Activated T-cell treated with anti-CD3 and anti-CD28 coated beads for 4 hours (primary cell): Measurements from ENCODE around the gene TMEM80.

Experiments used
- DNase-seq: peaks from one replicate; pipeline ENCODE4 v3.0.0-alpha.2; 2020

TMEM80 gene

DNA sequence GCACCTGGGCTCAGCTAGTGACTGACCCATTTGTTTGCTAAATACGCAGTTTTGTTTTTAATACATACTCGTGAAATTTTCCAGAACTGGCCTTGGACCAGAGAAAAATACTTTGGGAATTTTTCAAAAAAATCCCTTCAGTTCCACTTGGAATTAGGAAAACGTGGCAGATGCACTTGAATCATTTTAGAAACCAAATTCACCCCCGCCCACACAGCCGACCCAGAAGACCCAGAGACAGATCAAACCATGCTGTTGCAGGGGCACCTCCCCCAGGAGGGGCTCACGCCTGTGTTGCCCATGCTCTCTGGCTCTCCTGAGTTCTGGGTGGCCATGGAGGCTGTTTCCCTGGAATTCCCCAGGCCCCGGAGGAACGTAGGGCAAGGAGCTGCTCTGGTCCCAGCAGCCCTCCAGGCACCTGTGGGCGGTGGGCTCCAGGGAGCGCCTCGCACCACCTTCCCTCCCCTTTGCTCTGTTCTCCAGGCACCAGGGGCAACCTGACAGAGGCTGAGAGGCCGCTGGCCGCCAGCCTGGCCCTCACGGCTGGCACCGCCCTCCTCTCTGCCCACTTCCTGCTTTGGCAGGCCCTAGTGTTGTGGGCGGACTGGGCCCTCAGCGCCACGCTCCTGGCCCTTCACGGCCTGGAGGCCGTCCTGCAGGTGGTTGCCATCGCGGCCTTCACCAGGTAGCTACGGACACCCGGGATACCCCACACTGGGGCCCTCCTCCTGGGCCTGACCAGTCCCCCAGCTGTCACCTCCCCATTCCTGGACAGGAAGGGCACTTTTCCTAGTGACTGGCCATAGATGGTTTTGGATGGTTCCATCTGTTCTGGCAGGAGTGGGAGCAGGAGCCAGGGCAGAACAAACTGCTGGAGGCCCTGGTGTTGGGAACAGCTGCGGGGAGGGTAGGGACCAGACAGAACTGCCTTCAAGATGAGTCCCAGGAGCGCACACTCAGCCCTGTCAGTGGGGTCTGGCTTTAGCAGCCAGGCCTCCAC lies 7.1 kb downstream of the TMEM80 start:
- no peak for DNase-seq

- DNase-seq: no peak
Measured at GRCh38 chr11:703506-703905, 7.9 kb downstream of the TMEM80 start.

GRCh38 chr11:704228-704674 lies 8.6 kb downstream of the TMEM80 start:
- no peak for DNase-seq

DNA sequence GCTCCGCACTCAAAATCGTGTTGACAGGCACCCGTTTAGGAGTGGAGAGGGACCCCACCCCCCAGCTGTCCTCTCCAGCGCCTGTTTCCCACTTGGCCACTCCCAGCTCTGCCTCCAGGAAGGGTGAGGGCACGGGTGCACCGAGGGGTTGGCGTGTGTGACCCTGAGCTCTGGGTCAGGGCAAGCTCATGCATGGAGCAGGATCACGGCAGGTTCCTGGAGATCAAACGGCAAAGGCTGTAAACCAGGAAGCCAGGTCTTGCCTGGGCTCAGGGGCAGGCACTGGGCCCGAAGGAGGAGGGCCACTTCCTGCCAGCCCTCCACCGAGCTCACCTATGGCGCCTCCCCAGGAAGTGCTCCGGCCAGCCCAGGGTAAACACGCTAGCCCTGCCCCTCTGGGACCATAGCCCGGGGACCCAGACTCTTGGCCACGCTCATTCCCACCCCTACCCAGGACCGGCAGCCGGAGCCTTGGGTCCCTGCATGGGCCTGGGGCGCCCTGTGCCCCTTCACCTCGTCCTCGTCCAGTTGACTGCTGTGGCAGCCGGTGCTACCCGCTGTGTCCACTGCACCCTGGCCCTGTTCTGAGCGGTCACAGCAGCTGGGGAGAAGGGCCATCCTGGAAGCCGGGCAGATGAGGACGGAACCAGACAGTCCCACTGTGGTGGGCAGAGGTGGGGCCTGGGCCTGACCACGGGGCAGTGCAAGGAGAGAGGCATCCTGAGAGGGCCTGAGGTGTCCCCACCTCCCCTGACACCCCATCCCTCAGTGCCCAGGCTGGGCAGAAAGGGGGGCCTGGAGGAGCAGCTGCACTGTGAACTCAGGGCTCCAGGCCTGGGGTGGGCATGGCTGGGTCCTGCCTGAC lies 9.4 kb downstream of the TMEM80 start:
- DNase-seq: no peak

DNA sequence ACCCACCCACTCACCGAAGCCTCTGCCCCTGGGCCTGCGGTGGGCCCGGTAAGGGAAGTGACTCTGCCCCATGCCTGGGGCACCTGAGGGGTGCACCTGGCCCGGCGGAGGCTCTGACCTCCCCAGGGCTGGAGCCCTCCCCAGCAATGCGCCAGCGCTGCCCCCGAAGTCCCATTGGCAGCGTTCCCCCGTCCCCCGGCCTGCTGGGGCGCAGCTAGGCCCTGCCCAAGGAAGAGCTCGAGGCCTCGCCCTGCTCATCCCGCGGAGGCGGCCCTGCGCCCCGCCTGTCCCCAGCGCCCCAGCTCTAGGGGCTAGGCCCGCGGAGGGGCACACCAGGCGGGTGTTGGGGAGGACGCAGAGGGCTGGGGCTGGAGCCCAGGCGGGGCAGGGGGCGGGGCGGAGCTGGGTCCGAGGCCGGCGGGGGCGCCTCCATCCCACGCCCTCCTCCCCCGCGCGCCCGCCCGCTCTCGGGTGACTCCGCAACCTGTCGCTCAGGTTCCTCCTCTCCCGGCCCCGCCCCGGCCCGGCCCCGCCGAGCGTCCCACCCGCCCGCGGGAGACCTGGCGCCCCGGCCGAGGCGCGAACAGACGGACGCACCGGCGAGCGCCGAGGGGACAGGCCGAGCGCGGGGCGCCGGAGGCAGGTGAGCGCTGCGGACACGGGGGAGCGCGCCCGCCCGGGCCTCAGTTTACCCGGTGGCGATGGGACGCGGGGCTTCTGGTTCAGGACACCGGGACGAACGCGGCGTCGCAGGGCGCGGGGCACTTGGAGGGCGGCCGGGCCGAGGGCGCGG lies 10.2 kb downstream of the TMEM80 start, which contains the start of gene EPS8L2:
Gene EPS8L2, plus strand, starts transcription at position 586 of the 793 bp plus-strand sequence. CDS start 3,177 bp downstream, outside the sequence.
- DNase-seq: no peak

- DNase-seq: no peak
Measured at GRCh38 chr11:706439-706956, 10.9 kb downstream of the TMEM80 start.

- DNase-seq: no peak
Measured at GRCh38 chr11:706957-707816, 11.6 kb downstream of the TMEM80 start.

GRCh38 chr11:707817-708420 lies 12.3 kb downstream of the TMEM80 start:
- DNase-seq: no peak

GRCh38 chr11:708511-708910 lies 12.9 kb downstream of the TMEM80 start:
- no peak for DNase-seq

- no peak for DNase-seq
Measured at GRCh38 chr11:709109-709997, 13.7 kb downstream of the TMEM80 start.

DNA sequence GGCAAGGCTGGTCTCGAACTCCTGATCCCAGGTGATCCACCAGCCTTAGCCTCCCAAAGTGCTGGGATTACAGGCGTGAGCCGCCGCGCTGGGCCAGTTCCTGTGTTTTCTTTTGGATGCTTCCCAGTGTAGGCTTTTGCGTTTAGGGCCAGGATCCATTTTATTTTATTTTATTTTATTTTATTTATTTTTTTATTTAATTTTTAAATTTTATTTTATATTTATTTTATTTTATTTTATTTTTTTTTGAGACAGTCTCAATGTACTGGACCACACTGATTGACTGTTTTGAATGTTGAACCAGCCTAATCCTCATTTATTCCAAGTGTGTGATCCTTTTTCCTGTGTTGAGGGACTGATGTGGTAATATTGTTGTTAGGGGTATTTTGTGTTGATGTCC lies 18.8 kb downstream of the TMEM80 start:
- DNase-seq: no peak

- no peak for DNase-seq
Measured at GRCh38 chr11:719214-720016, 23.8 kb downstream of the TMEM80 start.

DNA sequence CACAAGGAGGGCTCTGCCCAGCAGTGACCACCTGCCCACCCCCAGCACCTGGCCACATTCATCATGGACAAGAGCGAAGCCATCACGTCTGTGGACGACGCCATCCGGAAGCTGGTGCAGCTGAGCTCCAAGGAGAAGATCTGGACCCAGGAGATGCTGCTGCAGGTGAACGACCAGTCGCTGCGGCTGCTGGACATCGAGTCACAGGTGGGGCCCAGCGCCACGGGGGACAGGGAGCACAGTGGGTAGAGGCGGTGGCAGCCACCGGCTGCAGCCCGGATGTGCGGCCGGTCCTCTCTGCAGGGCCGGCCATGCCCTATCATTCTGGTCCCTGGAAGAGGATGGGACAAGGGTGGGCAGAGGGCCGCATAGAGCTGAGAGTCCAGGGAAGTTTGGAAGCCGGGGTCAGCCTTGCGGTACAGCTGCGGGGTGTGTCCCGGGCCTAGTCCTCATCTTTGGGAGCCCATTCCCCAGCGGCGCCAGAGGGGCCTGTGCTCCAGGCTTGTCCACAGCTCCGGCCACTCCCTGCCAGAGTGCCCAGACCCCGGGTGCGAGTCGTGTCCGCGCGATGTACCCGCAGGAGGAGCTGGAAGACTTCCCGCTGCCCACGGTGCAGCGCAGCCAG lies 24.5 kb downstream of the TMEM80 start:
- DNase-seq: no peak

DNA sequence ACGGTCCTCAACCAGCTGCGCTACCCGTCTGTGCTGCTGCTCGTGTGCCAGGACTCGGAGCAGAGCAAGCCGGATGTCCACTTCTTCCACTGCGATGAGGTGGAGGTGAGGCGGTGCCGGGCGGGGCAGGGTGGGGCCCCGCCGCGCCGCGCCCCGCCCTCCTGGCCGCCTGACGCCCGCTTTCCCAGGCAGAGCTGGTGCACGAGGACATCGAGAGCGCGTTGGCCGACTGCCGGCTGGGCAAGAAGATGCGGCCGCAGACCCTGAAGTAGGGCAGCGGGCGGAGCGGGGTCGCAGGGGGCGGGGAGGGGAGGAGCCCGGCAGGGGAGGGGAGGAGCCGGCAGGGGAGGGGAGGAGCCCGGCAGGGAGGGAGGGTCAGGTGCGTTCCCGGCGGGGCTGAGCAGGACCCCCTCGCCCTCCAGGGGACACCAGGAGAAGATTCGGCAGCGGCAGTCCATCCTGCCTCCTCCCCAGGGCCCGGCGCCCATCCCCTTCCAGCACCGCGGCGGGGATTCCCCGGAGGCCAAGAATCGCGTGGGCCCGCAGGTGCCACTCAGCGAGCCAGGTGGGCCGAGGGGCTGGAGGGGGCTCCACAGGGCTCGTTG lies 25.1 kb downstream of the TMEM80 start:
- peak; percentile 28 for DNase-seq

- no peak for DNase-seq
Measured at GRCh38 chr11:721247-721740, 25.7 kb downstream of the TMEM80 start.

DNA sequence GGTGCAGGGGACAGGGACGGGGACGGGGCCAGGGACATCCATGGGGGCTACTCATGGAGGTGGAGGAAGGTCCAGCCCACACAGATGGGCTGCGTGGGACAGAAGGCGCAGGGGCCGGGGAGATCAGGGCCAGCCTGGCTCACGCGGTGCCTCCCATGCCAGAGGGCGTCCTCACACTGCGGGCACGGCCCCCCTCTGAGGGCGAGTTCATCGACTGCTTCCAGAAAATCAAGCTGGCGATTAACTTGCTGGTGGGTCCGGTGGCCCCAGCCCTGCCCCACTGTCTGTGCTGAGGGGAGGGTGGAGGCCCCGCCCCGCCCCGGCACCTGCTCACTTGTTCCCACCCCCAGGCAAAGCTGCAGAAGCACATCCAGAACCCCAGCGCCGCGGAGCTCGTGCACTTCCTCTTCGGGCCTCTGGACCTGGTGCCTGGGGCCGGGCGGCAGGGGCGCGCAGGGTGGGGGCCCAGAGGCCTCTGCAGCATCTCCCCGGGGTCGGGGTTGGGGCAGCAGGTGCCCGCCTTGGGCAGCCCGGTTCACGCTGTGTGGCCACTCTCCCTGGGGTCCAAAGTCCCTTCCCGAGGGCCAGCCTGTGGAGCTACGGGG lies 26.2 kb downstream of the TMEM80 start:
- DNase-seq: peak; percentile 33

DNA sequence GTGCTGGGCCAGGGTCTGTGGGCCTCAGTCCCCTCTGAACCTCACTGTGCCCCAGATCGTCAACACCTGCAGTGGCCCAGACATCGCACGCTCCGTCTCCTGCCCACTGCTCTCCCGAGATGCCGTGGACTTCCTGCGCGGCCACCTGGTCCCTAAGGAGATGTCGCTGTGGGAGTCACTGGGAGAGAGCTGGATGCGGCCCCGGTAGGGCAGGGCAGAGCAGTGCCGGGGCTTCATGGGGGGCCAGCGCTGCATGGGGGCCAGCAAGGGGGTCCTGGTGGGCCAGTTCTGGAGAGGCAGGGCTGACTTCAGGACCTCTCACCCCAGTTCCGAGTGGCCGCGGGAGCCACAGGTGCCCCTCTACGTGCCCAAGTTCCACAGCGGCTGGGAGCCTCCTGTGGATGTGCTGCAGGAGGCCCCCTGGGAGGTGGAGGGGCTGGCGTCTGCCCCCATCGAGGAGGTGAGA lies 26.8 kb downstream of the TMEM80 start:
- DNase-seq: no peak
